Liver (tissue), 3 donors: ENCODE data around the gene LRRC4.

Source experiments
- CTCF ChIP-seq: fragments of 150-350 bp; IDR thresholded peaks from 2 replicates; pipeline ENCODE4 v1.5.1; 2017; ENCODE audit warnings: improper control_type of control experiment, low read depth, low read length; ENCODE audit not compliant: missing input control
- GABPA ChIP-seq, 2 donors: IDR thresholded peaks in 1 of 2; conservative IDR thresholded peaks in 1 of 2; 2 replicates each; pipeline ENCODE4 v1.6.1; 2016; ENCODE audit warnings: antibody characterized with exemption in 2 of 2, mild to moderate bottlenecking in 1 of 2, moderate library complexity in 1 of 2
- MAX ChIP-seq: IDR thresholded peaks from 2 replicates; pipeline ENCODE4 v1.6.1; 2016; ENCODE audit warnings: antibody characterized with exemption
- RAD21 ChIP-seq, 2 donors: IDR thresholded peaks; 2 replicates each; pipeline ENCODE4 v1.6.1; 2016; ENCODE audit warnings: antibody characterized with exemption in 2 of 2, mild to moderate bottlenecking in 2 of 2
- YY1 ChIP-seq: IDR thresholded peaks from 2 replicates; pipeline ENCODE4 v1.6.1; 2016; ENCODE audit warnings: antibody characterized with exemption, mild to moderate bottlenecking
- donor health status: healthy.
- donor health status: healthy.

- TF ChIP-seq CTCF (no peak), GABPA (IDR thresholded peaks at IDR 0.05 in 1 of 2, conservative IDR thresholded peaks at IDR 0.05 in 1 of 2) (no peak), YY1 (no peak), RAD21 (IDR thresholded peaks at IDR 0.05) (no peak), MAX (no peak)
Observed at GRCh38 chr7:128039544-128039953, 8.3 kb upstream of the LRRC4 start.
